Gastrocnemius medialis (tissue), 4 donors: ENCODE data around the gene IQGAP1.

Experiments
- POLR2A ChIP-seq, 2 donors: fragments of 450-650 bp; IDR thresholded peaks; one replicate each; pipeline ENCODE4 v1.6.1; 2017; ENCODE audit warnings: antibody characterized with exemption in 2 of 2, mild to moderate bottlenecking in 2 of 2, moderate library complexity in 2 of 2
- TF ChIP-seq, protein P1 (sequence below), 5 experiments: fragments of 450-650 bp in 3 of 5; fragments of 200-600 bp in 2 of 5; sonication (generic) in 2 of 5; IDR thresholded peaks in 4 of 5; conservative IDR thresholded peaks in 1 of 5; 1 replicate in 4 of 5; 2 replicates in 1 of 5; pipeline ENCODE4 v1.5.1; 2016 to 2019; ENCODE audit warnings: antibody characterized with exemption in 5 of 5, mild to moderate bottlenecking in 3 of 5, moderate library complexity in 3 of 5

DNA sequence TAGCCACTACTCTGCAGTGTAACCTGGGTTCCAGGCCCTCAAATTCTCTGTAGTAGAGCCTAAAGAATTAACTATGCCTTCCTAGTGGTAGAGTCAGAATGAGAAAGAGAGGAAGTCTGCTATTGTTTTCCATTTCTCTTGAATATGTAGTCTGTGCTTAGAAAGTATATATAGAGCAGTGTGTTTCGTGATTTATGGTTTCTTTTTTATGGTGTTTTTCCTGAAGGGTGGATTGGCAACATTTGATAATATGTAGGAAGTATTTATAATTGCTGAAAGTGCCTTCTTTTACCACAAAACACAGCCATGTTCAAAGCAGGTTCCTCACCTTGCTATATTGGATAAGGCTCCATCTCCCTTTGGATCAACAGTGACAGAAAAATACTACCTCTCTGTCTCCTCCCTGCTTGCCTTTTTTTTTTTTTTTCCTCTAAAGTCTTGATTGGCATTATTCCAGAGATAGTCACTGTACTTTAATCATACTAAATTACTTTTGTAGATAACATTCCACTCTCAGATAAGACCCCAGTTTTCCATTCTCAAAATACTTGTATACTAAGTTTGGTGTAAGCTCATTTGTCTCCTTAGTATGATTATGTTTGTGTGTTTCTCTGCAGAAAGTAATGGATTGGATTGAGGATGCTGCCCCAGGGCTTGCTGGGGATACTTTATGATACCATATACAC, 47.8 kb downstream of the IQGAP1 start:
- TF ChIP-seq, protein P1, sequence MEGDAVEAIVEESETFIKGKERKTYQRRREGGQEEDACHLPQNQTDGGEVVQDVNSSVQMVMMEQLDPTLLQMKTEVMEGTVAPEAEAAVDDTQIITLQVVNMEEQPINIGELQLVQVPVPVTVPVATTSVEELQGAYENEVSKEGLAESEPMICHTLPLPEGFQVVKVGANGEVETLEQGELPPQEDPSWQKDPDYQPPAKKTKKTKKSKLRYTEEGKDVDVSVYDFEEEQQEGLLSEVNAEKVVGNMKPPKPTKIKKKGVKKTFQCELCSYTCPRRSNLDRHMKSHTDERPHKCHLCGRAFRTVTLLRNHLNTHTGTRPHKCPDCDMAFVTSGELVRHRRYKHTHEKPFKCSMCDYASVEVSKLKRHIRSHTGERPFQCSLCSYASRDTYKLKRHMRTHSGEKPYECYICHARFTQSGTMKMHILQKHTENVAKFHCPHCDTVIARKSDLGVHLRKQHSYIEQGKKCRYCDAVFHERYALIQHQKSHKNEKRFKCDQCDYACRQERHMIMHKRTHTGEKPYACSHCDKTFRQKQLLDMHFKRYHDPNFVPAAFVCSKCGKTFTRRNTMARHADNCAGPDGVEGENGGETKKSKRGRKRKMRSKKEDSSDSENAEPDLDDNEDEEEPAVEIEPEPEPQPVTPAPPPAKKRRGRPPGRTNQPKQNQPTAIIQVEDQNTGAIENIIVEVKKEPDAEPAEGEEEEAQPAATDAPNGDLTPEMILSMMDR (IDR thresholded peaks at IDR 0.05 in 4 of 5, conservative IDR thresholded peaks at IDR 0.05 in 1 of 5) = no peak
- no peak for TF ChIP-seq POLR2A (IDR thresholded peaks at IDR 0.05)
